ENCODE data around the gene BRF1.

BRF1 gene

GRCh38 chr14:105173901-105174894 lies 126.6 kb downstream of the BRF1 start:
- no peak for DNase-seq (ENCODE audit: low read depth in 2 of 2)

- no peak for DNase-seq (ENCODE audit: low read depth in 2 of 2)
These were observed 127.7 kb downstream of the BRF1 start for GRCh38 chr14:105173145-105173544.

- DNase-seq (ENCODE audit: low read depth in 2 of 2), result no peak
These were observed 128.3 kb downstream of the BRF1 start for GRCh38 chr14:105172476-105172875.

GRCh38 chr14:105171004-105171673 lies 129.7 kb downstream of the BRF1 start:
- no peak for DNase-seq (ENCODE audit: low read depth in 2 of 2)

- DNase-seq (ENCODE audit: low read depth in 2 of 2), result no peak
These were observed 130.8 kb downstream of the BRF1 start for GRCh38 chr14:105169776-105170655.

GRCh38 chr14:105168979-105169507 lies 131.8 kb downstream of the BRF1 start:
- no peak for DNase-seq (ENCODE audit: low read depth in 2 of 2)

- no peak for DNase-seq (ENCODE audit: low read depth in 2 of 2)
These were observed 132.3 kb downstream of the BRF1 start, which contains the start of gene JAG2 for GRCh38 chr14:105168496-105168978. Gene JAG2, minus strand, starts transcription at chr14:105168776. Its CDS starts 356 bp downstream, at chr14:105168420.

GRCh38 chr14:105168093-105168420 lies 132.7 kb downstream of the BRF1 start:
- no peak for DNase-seq (ENCODE audit: low read depth in 2 of 2)

- DNase-seq (ENCODE audit: low read depth in 2 of 2), result no peak
These were observed 133.3 kb downstream of the BRF1 start for GRCh38 chr14:105167303-105168092.

GRCh38 chr14:105166571-105167302 lies 134.1 kb downstream of the BRF1 start:
- DNase-seq (ENCODE audit: low read depth in 2 of 2), result no peak

- DNase-seq (ENCODE audit: low read depth in 2 of 2), result no peak
These were observed 134.9 kb downstream of the BRF1 start for GRCh38 chr14:105165761-105166485.

- DNase-seq (ENCODE audit: low read depth in 2 of 2), result no peak
These were observed 135.6 kb downstream of the BRF1 start for GRCh38 chr14:105165134-105165704.

- no peak for DNase-seq (ENCODE audit: low read depth in 2 of 2)
These were observed 137.6 kb downstream of the BRF1 start for GRCh38 chr14:105163040-105163742.

- no peak for DNase-seq (ENCODE audit: low read depth in 2 of 2)
These were observed 138.2 kb downstream of the BRF1 start for GRCh38 chr14:105162669-105162979.

- DNase-seq (ENCODE audit: low read depth in 2 of 2), result no peak
These were observed 138.7 kb downstream of the BRF1 start for GRCh38 chr14:105161964-105162668.

- no peak for DNase-seq (ENCODE audit: low read depth in 2 of 2)
These were observed 139.5 kb downstream of the BRF1 start for GRCh38 chr14:105161309-105161708.

- no peak for DNase-seq (ENCODE audit: low read depth in 2 of 2)
These were observed 140.0 kb downstream of the BRF1 start for GRCh38 chr14:105160776-105161175.

- no peak for DNase-seq (ENCODE audit: low read depth in 2 of 2)
These were observed 141.5 kb downstream of the BRF1 start for GRCh38 chr14:105159344-105159743.
